ENCODE results near the gene CCNY. TPM values are rescaled to one million over a fixed set of nuclear protein-coding genes. Genes with fewer than 3 reads are reported as not detected.

Gene CCNY
- polyA plus RNA-seq, 3 donors: 93.1 to 115 (median 113) TPM

GRCh38 chr10:35554036-35554435, 217.7 kb downstream of the CCNY start:
- no peak for DNase-seq (ENCODE audit: extremely low read depth in 1 of 11, low read depth in 9 of 11, low spot score in 4 of 11)

GRCh38 chr10:35554461-35555056, 218.2 kb downstream of the CCNY start:
- no peak for DNase-seq (ENCODE audit: extremely low read depth in 1 of 11, low read depth in 9 of 11, low spot score in 4 of 11)

- DNase-seq (ENCODE audit: extremely low read depth in 1 of 11, low read depth in 9 of 11, low spot score in 4 of 11): no peak
Measured at GRCh38 chr10:35555962-35556930, 219.9 kb downstream of the CCNY start.

GRCh38 chr10:35558276-35558675, 222.0 kb downstream of the CCNY start:
- no peak for DNase-seq (ENCODE audit: extremely low read depth in 1 of 11, low read depth in 9 of 11, low spot score in 4 of 11)

- DNase-seq (ENCODE audit: extremely low read depth in 1 of 11, low read depth in 9 of 11, low spot score in 4 of 11): no peak
Measured at GRCh38 chr10:35559416-35559815, 223.1 kb downstream of the CCNY start.

- DNase-seq (ENCODE audit: extremely low read depth in 1 of 11, low read depth in 9 of 11, low spot score in 4 of 11): no peak
Measured at GRCh38 chr10:35561715-35562114, 225.4 kb downstream of the CCNY start.

- no peak for DNase-seq (ENCODE audit: extremely low read depth in 1 of 11, low read depth in 9 of 11, low spot score in 4 of 11)
Measured at GRCh38 chr10:35562427-35562826, 226.1 kb downstream of the CCNY start.

GRCh38 chr10:35563261-35563891, 227.1 kb downstream of the CCNY start:
- DNase-seq (ENCODE audit: extremely low read depth in 1 of 11, low read depth in 9 of 11, low spot score in 4 of 11): peak; percentile 20 to 63 (median 49)

GRCh38 chr10:35564341-35564968, 228.1 kb downstream of the CCNY start:
- DNase-seq (ENCODE audit: extremely low read depth in 1 of 11, low read depth in 9 of 11, low spot score in 4 of 11): peak in 1 of 11 donors; percentile 16

- no peak for DNase-seq (ENCODE audit: extremely low read depth in 1 of 11, low read depth in 9 of 11, low spot score in 4 of 11)
Measured at GRCh38 chr10:35565602-35566081, 229.3 kb downstream of the CCNY start.

GRCh38 chr10:35567951-35568350, 231.6 kb downstream of the CCNY start:
- DNase-seq (ENCODE audit: extremely low read depth in 1 of 11, low read depth in 9 of 11, low spot score in 4 of 11): no peak

GRCh38 chr10:35568483-35569015, 232.2 kb downstream of the CCNY start:
- no peak for DNase-seq (ENCODE audit: extremely low read depth in 1 of 11, low read depth in 9 of 11, low spot score in 4 of 11)

GRCh38 chr10:35569111-35569707, 232.9 kb downstream of the CCNY start:
- no peak for DNase-seq (ENCODE audit: extremely low read depth in 1 of 11, low read depth in 9 of 11, low spot score in 4 of 11)

- no peak for DNase-seq (ENCODE audit: extremely low read depth in 1 of 11, low read depth in 9 of 11, low spot score in 4 of 11)
Measured at GRCh38 chr10:35569836-35570235, 233.5 kb downstream of the CCNY start.

GRCh38 chr10:35570397-35570796, 234.1 kb downstream of the CCNY start:
- no peak for DNase-seq (ENCODE audit: extremely low read depth in 1 of 11, low read depth in 9 of 11, low spot score in 4 of 11)

GRCh38 chr10:35572583-35572982, 236.3 kb downstream of the CCNY start:
- DNase-seq (ENCODE audit: extremely low read depth in 1 of 11, low read depth in 9 of 11, low spot score in 4 of 11): no peak

GRCh38 chr10:35573796-35574195, 237.5 kb downstream of the CCNY start:
- no peak for DNase-seq (ENCODE audit: extremely low read depth in 1 of 11, low read depth in 9 of 11, low spot score in 4 of 11)

GRCh38 chr10:35574924-35575352, 238.6 kb downstream of the CCNY start:
- DNase-seq (ENCODE audit: extremely low read depth in 1 of 11, low read depth in 9 of 11, low spot score in 4 of 11): no peak

- no peak for DNase-seq (ENCODE audit: extremely low read depth in 1 of 11, low read depth in 9 of 11, low spot score in 4 of 11)
Measured at GRCh38 chr10:35575640-35576039, 239.3 kb downstream of the CCNY start.
